H7 (cell line): ENCODE measurements around the gene MDM4. TPM values are rescaled to one million over a fixed set of nuclear protein-coding genes. Genes with fewer than 3 reads are reported as not detected.
A peak's percentile ranks its signal among the peaks of the same experiment; 100 is the strongest.

Experiments used
- DNase-seq: peaks from one replicate; pipeline ENCODE4 v3.0.0; 2012
- H3K27me3 ChIP-seq: 2 replicates; pipeline ENCODE4 v1.6.0; 2011; ENCODE audit warnings: mild to moderate bottlenecking, low read length; ENCODE audit not compliant: control insufficient read depth, insufficient read depth
- H3K36me3 ChIP-seq: replicated peaks from 2 replicates; pipeline ENCODE4 v1.5.1; 2011; ENCODE audit warnings: low read length; ENCODE audit not compliant: control insufficient read depth, insufficient read depth
- H3K4me3 ChIP-seq: 2 replicates; pipeline ENCODE4 v1.5.1; 2011; ENCODE audit warnings: low read depth, mild to moderate bottlenecking, control low read depth, low read length, moderate library complexity; ENCODE audit not compliant: insufficient read depth
- total RNA-seq: library from RNA; depleted of rRNA; stranded (reverse); fragments of >200 nt; shearing (Covaris generic); gene quantifications from 2 replicates; pipeline ENCODE4 v1.2.3, GENCODE V29; 2014; rRNA removed

Gene MDM4
- total RNA-seq, 1 experiment from 2014 or later, result 15.9 TPM

DNA sequence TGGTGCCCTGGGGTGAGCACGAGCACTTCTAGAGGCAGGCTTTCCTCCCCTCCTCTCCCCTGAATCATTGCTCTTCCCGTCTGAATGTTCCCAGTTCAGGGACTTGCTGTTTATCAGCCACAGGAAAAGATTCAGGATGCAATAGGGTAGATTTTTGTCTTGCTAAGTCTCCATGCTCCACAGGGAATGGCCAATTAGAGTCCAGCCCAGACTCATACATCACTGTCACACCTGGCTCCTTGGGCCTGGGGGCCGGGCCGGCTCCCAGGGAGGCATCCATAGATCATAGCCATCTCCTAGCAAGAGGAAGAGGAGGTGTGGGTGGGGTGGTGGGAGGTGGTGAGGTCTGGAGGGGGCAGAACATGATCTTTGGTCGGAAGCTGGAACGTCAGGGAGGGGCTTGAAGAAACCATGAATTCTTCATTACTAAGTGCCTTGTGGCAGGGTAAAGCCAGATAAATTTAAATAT, 85.9 kb downstream of the MDM4 start:
- Histone ChIP-seq H3K4me3 (no peak overlapping the region), H3K36me3 (no peaks in the 10 kb centered on the region), H3K27me3 (no peaks in the 10 kb centered on the region)
- peak; percentile 67 for DNase-seq

DNA sequence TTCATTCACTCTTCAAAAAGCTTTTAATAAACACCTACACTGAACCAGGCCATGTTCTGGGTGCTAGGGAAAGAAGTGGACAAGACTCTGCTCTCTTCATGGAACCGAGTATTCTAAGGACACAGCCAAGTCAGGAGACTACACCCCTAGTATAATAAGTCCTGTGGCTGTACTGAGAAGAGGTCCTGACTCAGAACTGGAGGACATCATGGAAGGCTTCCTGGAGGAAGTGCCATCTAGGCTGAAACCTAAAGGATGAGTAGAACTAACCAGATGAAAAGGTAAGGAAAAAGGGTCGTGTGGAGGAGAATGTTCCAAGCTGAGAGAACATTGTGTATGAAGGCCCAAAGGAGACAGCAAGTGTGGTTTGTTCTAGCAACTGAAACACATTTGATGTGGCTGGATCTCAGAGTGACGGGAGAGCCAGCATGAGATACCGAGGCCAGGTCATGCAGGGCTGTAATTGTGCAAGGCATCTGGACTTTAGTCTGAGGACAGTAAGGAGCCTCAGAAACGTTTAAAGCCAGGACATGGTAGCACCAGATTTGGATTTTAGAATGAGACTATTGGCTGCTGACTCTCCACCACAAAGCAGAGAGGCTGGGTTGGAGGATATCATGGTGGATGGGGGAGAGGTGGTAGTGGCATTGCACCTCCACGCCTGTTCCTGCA, 86.8 kb downstream of the MDM4 start:
- H3K27me3 ChIP-seq, result no peaks in the 10 kb centered on the region
- no peak overlapping the region for H3K4me3 ChIP-seq
- no peak for DNase-seq

DNA sequence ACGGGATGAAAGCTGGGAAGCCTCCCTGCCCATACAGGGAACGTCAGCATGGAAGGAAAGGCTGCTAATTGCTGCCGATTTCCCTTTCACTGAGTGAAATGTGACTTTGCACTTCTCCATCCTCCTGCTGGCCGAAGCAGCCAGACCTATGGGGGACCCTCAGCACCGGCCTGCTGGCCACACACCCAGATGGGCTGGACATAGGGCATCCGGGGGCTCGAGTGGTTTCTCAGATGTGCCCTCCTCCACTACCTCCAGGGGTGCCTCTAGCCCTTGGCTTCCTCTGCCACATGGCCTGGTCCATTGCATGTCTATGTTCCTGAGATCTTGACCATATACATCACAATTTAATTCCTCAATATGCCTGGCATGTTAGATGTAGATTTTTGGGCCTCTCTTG, 89.6 kb downstream of the MDM4 start:
- no peak overlapping the region for H3K4me3 ChIP-seq
- H3K36me3 ChIP-seq, result no peaks in the 10 kb centered on the region
- H3K27me3 ChIP-seq, result no peaks in the 10 kb centered on the region; the same call in 1 of the 2 replicates
- no peak for DNase-seq

More for the DNA sequence above, 86.8 kb downstream of the MDM4 start:
- H3K36me3 ChIP-seq, result no peaks in the 10 kb centered on the region

Other genes with a start within 250 kb of the MDM4 start
- gene PLEKHA6, start 156.5 kb upstream of the MDM4 start, total RNA-seq, result 3.0 and 5.1 TPM in 2 replicates
- gene PPP1R15B, start 104.6 kb upstream of the MDM4 start, total RNA-seq, result 37.1 and 40.6 TPM in 2 replicates
- 14.7 and 18.1 TPM in 2 replicates for gene PIK3C2B, start 21.6 kb upstream of the MDM4 start, total RNA-seq
- gene LRRN2, start 169.3 kb downstream of the MDM4 start, total RNA-seq, result 10.9 and 20.6 TPM in 2 replicates